Endothelial cell (in vitro differentiated cells): Measurements from ENCODE around the gene ABLIM2. TPM values are rescaled to one million over a fixed set of nuclear protein-coding genes. Genes with fewer than 3 reads are reported as not detected.

Source experiments
- DNase-seq: peaks from one replicate; pipeline ENCODE4 v3.0.0; 2021; ENCODE audit warnings: low spot score
- H3K27ac Mint-ChIP-seq: one replicate; pipeline ENCODE4 v1.8.0; 2021; ENCODE audit warnings: mixed read lengths, inconsistent platforms; ENCODE audit not compliant: unreplicated experiment
- H3K27me3 Mint-ChIP-seq: one replicate; pipeline ENCODE4 v1.8.0; 2021; ENCODE audit warnings: mild to moderate bottlenecking, moderate library complexity, mixed read lengths, inconsistent platforms; ENCODE audit not compliant: unreplicated experiment
- H3K36me3 Mint-ChIP-seq: one replicate; pipeline ENCODE4 v1.8.0; 2021; ENCODE audit warnings: mild to moderate bottlenecking, low read depth, mixed read lengths, inconsistent platforms; ENCODE audit not compliant: unreplicated experiment
- H3K4me1 Mint-ChIP-seq: one replicate; pipeline ENCODE4 v1.8.0; 2021; ENCODE audit warnings: mild to moderate bottlenecking, mixed read lengths, inconsistent platforms; ENCODE audit not compliant: unreplicated experiment
- H3K4me3 Mint-ChIP-seq: one replicate; pipeline ENCODE4 v1.8.0; 2021; ENCODE audit warnings: mild to moderate bottlenecking, mixed read lengths, inconsistent platforms; ENCODE audit not compliant: unreplicated experiment
- H3K9me3 Mint-ChIP-seq: one replicate; pipeline ENCODE4 v1.8.0; 2021; ENCODE audit warnings: mixed read lengths, inconsistent platforms; ENCODE audit not compliant: unreplicated experiment
- CTCF ChIP-seq: fragments of 200-600 bp; sonication (generic); IDR thresholded peaks from one replicate; pipeline ENCODE4 v1.5.0; 2021; ENCODE audit warnings: antibody characterized with exemption; ENCODE audit not compliant: unreplicated experiment
- total RNA-seq: library from RNA; stranded (reverse); fragmentation: NEBNext Ultra II Directional; extraction: Animal tissue kit (Norgen Biotek cat#: 25700); gene quantifications from one replicate; pipeline ENCODE4 v1.2.1, GENCODE V29; 2021; ENCODE audit not compliant: unreplicated experiment

ABLIM2 gene
- total RNA-seq, 1 donor from 2014 or later = 0.74 TPM

- no peak for TF ChIP-seq CTCF
- Mint-ChIP-seq H3K9me3 (no peaks in the 10 kb centered on the region), H3K4me1 (peaks cover 27% of the 10 kb centered on the region), H3K27ac (no peak overlapping the region), H3K27me3 (peaks cover 20% of the 10 kb centered on the region), H3K36me3 (peaks cover 17% of the 10 kb centered on the region), H3K4me3 (no peak overlapping the region)
- no peak for DNase-seq
These were observed 46.1 kb upstream of the ABLIM2 start for GRCh38 chr4:8204576-8205227.

DNA sequence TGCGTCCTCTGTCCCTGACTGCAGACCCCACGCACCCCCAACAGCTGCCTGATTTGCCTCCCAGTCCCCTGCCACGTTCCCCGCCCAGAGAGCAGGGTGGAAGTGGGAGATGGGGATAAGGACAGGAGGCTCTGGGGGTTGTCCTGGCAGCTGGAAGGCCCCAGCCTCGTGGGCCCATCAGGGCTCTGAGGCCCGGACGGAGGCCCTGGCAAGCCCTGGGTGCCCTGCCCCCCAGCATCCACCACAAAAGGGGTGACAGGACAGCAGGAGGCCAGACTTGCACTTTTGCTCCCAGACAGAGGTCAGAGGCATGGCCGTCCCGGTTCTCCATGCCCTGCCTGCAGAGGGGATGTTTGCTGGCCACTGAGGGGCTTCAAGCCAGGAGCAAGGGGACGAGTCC is 45.2 kb upstream of the ABLIM2 start:
- no peak for TF ChIP-seq CTCF
- peaks cover 13% of the 10 kb centered on the region for H3K36me3 Mint-ChIP-seq
- peak overlapping the region; percentile 36 for H3K27ac Mint-ChIP-seq
- H3K9me3 Mint-ChIP-seq = no peaks in the 10 kb centered on the region
- H3K4me1 Mint-ChIP-seq = peaks cover 28% of the 10 kb centered on the region
- DNase-seq = no peak
- H3K4me3 Mint-ChIP-seq = no peak overlapping the region
- peaks cover 22% of the 10 kb centered on the region for H3K27me3 Mint-ChIP-seq

GRCh38 chr4:8203052-8203401 is 44.4 kb upstream of the ABLIM2 start:
- TF ChIP-seq CTCF = no peak
- Mint-ChIP-seq H3K9me3 (no peaks in the 10 kb centered on the region), H3K4me3 (no peak overlapping the region), H3K27ac (no peak overlapping the region), H3K27me3 (peaks cover 22% of the 10 kb centered on the region), H3K36me3 (peaks cover 13% of the 10 kb centered on the region), H3K4me1 (peaks cover 36% of the 10 kb centered on the region)
- no peak for DNase-seq

- Mint-ChIP-seq H3K27me3 (peaks cover 22% of the 10 kb centered on the region), H3K4me1 (peaks cover 41% of the 10 kb centered on the region), H3K4me3 (no peak overlapping the region), H3K27ac (no peak overlapping the region), H3K9me3 (no peaks in the 10 kb centered on the region), H3K36me3 (peaks cover 10% of the 10 kb centered on the region)
- DNase-seq = no peak
- TF ChIP-seq CTCF = no peak
These were observed 43.8 kb upstream of the ABLIM2 start for GRCh38 chr4:8202108-8203051.

DNA sequence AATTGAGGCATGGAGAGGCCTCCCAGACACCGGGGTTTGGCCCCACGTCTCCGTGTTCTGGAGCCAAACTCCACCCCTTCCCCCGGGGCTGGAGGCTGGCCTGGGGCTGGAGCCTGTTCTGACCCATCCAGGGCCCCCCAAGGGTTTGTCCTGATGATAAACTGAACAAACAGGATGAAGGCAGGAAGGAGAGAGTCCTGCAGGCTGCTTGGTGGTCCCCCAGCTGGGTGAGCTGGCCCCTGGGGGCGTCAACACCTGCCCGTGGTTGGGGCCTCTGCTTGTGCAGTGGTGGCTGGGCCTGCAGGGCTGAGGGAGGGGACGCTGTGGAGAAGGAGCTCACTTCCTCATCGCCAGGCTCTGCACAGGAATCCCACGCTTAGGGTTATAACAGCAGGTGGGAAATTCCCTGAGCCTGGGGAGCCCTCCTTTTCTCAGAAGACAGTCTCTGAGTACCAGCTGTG is 42.7 kb upstream of the ABLIM2 start:
- Mint-ChIP-seq H3K9me3 (no peaks in the 10 kb centered on the region), H3K27me3 (peaks cover 25% of the 10 kb centered on the region), H3K27ac (no peak overlapping the region), H3K36me3 (no peaks in the 10 kb centered on the region), H3K4me1 (peaks cover 50% of the 10 kb centered on the region), H3K4me3 (peak overlapping the region; percentile 79)
- TF ChIP-seq CTCF = no peak
- no peak for DNase-seq
